HepG2 (cell line): ENCODE data around the gene INTS1. TPM values are rescaled to one million over a fixed set of nuclear protein-coding genes. Genes with fewer than 3 reads are reported as not detected.

Experiments
- BRD4 ChIP-seq: sonication (generic); formaldehyde crosslinking; IDR thresholded peaks from 2 replicates; pipeline ENCODE4 v1.4.0; 2020; ENCODE audit warnings: missing genetic modification reagents
- DBP ChIP-seq: sonication (generic); formaldehyde crosslinking; IDR thresholded peaks from 2 replicates; pipeline ENCODE4 v1.4.0; 2020; ENCODE audit warnings: missing genetic modification reagents; ENCODE audit errors: not compliant biosample characterization
- DDIT3 ChIP-seq: sonication (generic); formaldehyde crosslinking; IDR thresholded peaks from 2 replicates; pipeline ENCODE4 v1.4.0; 2020; ENCODE audit warnings: mild to moderate bottlenecking, missing genetic modification reagents
- DMAP1 ChIP-seq: IDR thresholded peaks from 2 replicates; pipeline ENCODE4 v1.6.1; 2016
- JUND ChIP-seq: sonication (generic); formaldehyde crosslinking; IDR thresholded peaks from 2 replicates; pipeline ENCODE4 v1.8.0; 2022; ENCODE audit warnings: mild to moderate bottlenecking, missing genetic modification reagents
- MLXIP ChIP-seq: sonication (generic); formaldehyde crosslinking; IDR thresholded peaks from 2 replicates; pipeline ENCODE4 v1.9.0; 2021; ENCODE audit warnings: missing genetic modification reagents, borderline replicate concordance
- NCOA1 ChIP-seq: sonication (generic); formaldehyde crosslinking; IDR thresholded peaks from 2 replicates; pipeline ENCODE4 v1.9.0; 2021; ENCODE audit warnings: missing genetic modification reagents
- PPARG ChIP-seq: conservative IDR thresholded peaks from 2 replicates; pipeline ENCODE4 v1.6.1; 2016; ENCODE audit warnings: missing biosample characterization, missing genetic modification reagents
- PRDM4 ChIP-seq: sonication (generic); formaldehyde crosslinking; IDR thresholded peaks from 2 replicates; pipeline ENCODE4 v1.9.0; 2021; ENCODE audit warnings: missing genetic modification reagents, borderline replicate concordance
- PTBP1 ChIP-seq: fragments of 200-400 bp; formaldehyde crosslinking; IDR thresholded peaks from 2 replicates; pipeline ENCODE4 v1.6.1; 2018; ENCODE audit warnings: low read length, low read depth; ENCODE audit not compliant: poor library complexity, severe bottlenecking
- RBAK ChIP-seq: sonication (generic); formaldehyde crosslinking; IDR thresholded peaks from 2 replicates; pipeline ENCODE4 v1.5.1; 2020; ENCODE audit warnings: mild to moderate bottlenecking, missing genetic modification reagents
- RFXAP ChIP-seq: sonication (generic); formaldehyde crosslinking; IDR thresholded peaks from 2 replicates; pipeline ENCODE4 v1.4.0; 2020; ENCODE audit warnings: missing genetic modification reagents, borderline replicate concordance
- SALL1 ChIP-seq: sonication (generic); formaldehyde crosslinking; IDR thresholded peaks from 2 replicates; pipeline ENCODE4 v1.8.0; 2022; ENCODE audit warnings: mild to moderate bottlenecking, missing genetic modification reagents
- TEAD2 ChIP-seq: sonication (generic); formaldehyde crosslinking; IDR thresholded peaks from 2 replicates; pipeline ENCODE4 v1.9.0; 2021; ENCODE audit warnings: missing genetic modification reagents
- THAP9 ChIP-seq: sonication (generic); formaldehyde crosslinking; IDR thresholded peaks from 2 replicates; pipeline ENCODE4; 2020; ENCODE audit warnings: missing genetic modification reagents, mild to moderate bottlenecking, borderline replicate concordance
- TRIM24 ChIP-seq: sonication (generic); formaldehyde crosslinking; IDR thresholded peaks from 2 replicates; pipeline ENCODE4 v1.8.0; 2022; ENCODE audit warnings: mild to moderate bottlenecking, missing genetic modification reagents
- XBP1 ChIP-seq: sonication (generic); formaldehyde crosslinking; IDR thresholded peaks from 2 replicates; pipeline ENCODE4 v1.5.0; 2020; ENCODE audit warnings: missing genetic modification reagents
- ZNF143 ChIP-seq: sonication (generic); formaldehyde crosslinking; IDR thresholded peaks from 2 replicates; pipeline ENCODE4 v1.4.0; 2020; ENCODE audit warnings: missing genetic modification reagents
- ZNF614 ChIP-seq: IDR thresholded peaks from 2 replicates; pipeline ENCODE4 v1.6.1; 2018; ENCODE audit warnings: missing biosample characterization, missing genetic modification reagents, inconsistent platforms, borderline replicate concordance
- ZNF839 ChIP-seq: sonication (generic); formaldehyde crosslinking; IDR thresholded peaks from 2 replicates; pipeline ENCODE4 v1.4.0; 2020; ENCODE audit warnings: missing genetic modification reagents, mild to moderate bottlenecking, borderline replicate concordance
- ZSCAN22 ChIP-seq: sonication (generic); formaldehyde crosslinking; IDR thresholded peaks from 2 replicates; pipeline ENCODE4 v1.4.0; 2020; ENCODE audit warnings: mild to moderate bottlenecking, missing genetic modification reagents
- polyA plus RNA-seq, 8 experiments: library from polyadenylated mRNA; depleted of rRNA in 3 of 8; stranded (reverse) in 7 of 8; unstranded in 1 of 8; fragments of >200 nt; fragmentation: Illumina TruSeq in 4 of 8; extraction: Trizol in 4 of 8; gene quantifications; 2 replicates each; pipeline versions ENCODE4 v1.2.1 to v1.2.3, GENCODE V29; 2011 to 2016; ENCODE audit warnings: low read depth in 4 of 8, missing spikeins in 1 of 8, mixed read lengths in 1 of 8; ENCODE audit not compliant: insufficient read depth in 1 of 8
- total RNA-seq, 5 experiments: library from RNA; depleted of rRNA; stranded (reverse); fragments of >200 nt; fragmentation: Illumina TruSeq; extraction: Trizol; gene quantifications; 2 replicates each; pipeline ENCODE4 v1.2.3, GENCODE V29; 2016; ENCODE audit warnings: low read depth in 1 of 5

INTS1 gene
- total and polyA plus RNA-seq, 2 of the 13 experiments (the other 11 are each of a cell fraction or from before 2014, with no cell fraction given): 13.7 to 29.0 TPM

GRCh38 chr7:1532456-1533254 lies 28.5 kb upstream of the INTS1 start (continued):
- TF ChIP-seq ZNF839 (CRISPR knock-in tag) (no peak), DDIT3 (CRISPR knock-in tag) (no peak), PRDM4 (no peak), THAP9 (CRISPR knock-in tag) (no peak), DMAP1 (CRISPR knock-in tag) (peak; percentile 46; the same call in 1 of the 2 replicates), JUND (peak; percentile 93), PTBP1 (no peak), TEAD2 (CRISPR knock-in tag) (no peak), ZNF614 (CRISPR knock-in tag) (peak; percentile 40; the same call in 1 of the 2 replicates), NCOA1 (CRISPR knock-in tag) (no peak), DBP (CRISPR knock-in tag) (no peak), RFXAP (no peak), MLXIP (CRISPR knock-in tag) (no peak), PPARG (CRISPR knock-in tag) (peak; percentile 50; the same call in 1 of the 2 replicates), BRD4 (no peak), ZSCAN22 (CRISPR knock-in tag) (no peak), XBP1 (no peak), TRIM24 (no peak), RBAK (CRISPR knock-in tag) (no peak), SALL1 (peak; percentile 51; the same call in 1 of the 2 replicates), ZNF143 (CRISPR knock-in tag) (no peak)
